Measurements from ENCODE around the gene PARP6. TPM values are rescaled to one million over a fixed set of nuclear protein-coding genes. Genes with fewer than 3 reads are reported as not detected.
A peak's percentile ranks its signal among the peaks of the same experiment; 100 is the strongest.

Gene PARP6
- total RNA-seq, 1 donor from 2014 or later = 103 TPM

- peak; percentile 98 for DNase-seq (ENCODE audit: low spot score)
These were observed 41.1 kb downstream of the PARP6 start, which contains the start of gene PKM for GRCh38 chr15:72231066-72231832. PKM (minus strand) TSS chr15:72231190; CDS start chr15:72219097, 12,093 bp downstream.

- DNase-seq (ENCODE audit: low spot score) = peak; percentile 96
These were observed 41.9 kb downstream of the PARP6 start for GRCh38 chr15:72230197-72231065.

GRCh38 chr15:72229947-72230196 lies 42.5 kb downstream of the PARP6 start:
- no peak for DNase-seq (ENCODE audit: low spot score)

- DNase-seq (ENCODE audit: low spot score) = peak; percentile 50
These were observed 43.0 kb downstream of the PARP6 start for GRCh38 chr15:72229076-72229946.

GRCh38 chr15:72227720-72228119 lies 44.6 kb downstream of the PARP6 start:
- no peak for DNase-seq (ENCODE audit: low spot score)

GRCh38 chr15:72227192-72227586 lies 45.2 kb downstream of the PARP6 start:
- DNase-seq (ENCODE audit: low spot score) = no peak

GRCh38 chr15:72223278-72223677 lies 49.1 kb downstream of the PARP6 start:
- DNase-seq (ENCODE audit: low spot score) = no peak

- DNase-seq (ENCODE audit: low spot score) = peak; percentile 77
These were observed 50.0 kb downstream of the PARP6 start for GRCh38 chr15:72222393-72222792.

GRCh38 chr15:72220687-72221086 lies 51.7 kb downstream of the PARP6 start:
- DNase-seq (ENCODE audit: low spot score) = no peak

- DNase-seq (ENCODE audit: low spot score) = no peak
These were observed 55.1 kb downstream of the PARP6 start for GRCh38 chr15:72217216-72217615.

- DNase-seq (ENCODE audit: low spot score) = no peak
These were observed 56.3 kb downstream of the PARP6 start for GRCh38 chr15:72216079-72216478.

GRCh38 chr15:72207558-72208085 lies 64.7 kb downstream of the PARP6 start:
- DNase-seq (ENCODE audit: low spot score) = no peak

- no peak for DNase-seq (ENCODE audit: low spot score)
These were observed 65.7 kb downstream of the PARP6 start for GRCh38 chr15:72206677-72207000.

- no peak for DNase-seq (ENCODE audit: low spot score)
These were observed 66.3 kb downstream of the PARP6 start for GRCh38 chr15:72205896-72206676.

GRCh38 chr15:72205273-72205672 lies 67.1 kb downstream of the PARP6 start:
- no peak for DNase-seq (ENCODE audit: low spot score)

- DNase-seq (ENCODE audit: low spot score) = peak; percentile 84
These were observed 68.9 kb downstream of the PARP6 start for GRCh38 chr15:72203507-72203837.

GRCh38 chr15:72202801-72203506 lies 69.4 kb downstream of the PARP6 start:
- no peak for DNase-seq (ENCODE audit: low spot score)

GRCh38 chr15:72202302-72202701 lies 70.1 kb downstream of the PARP6 start:
- no peak for DNase-seq (ENCODE audit: low spot score)

- no peak for DNase-seq (ENCODE audit: low spot score)
These were observed 70.9 kb downstream of the PARP6 start for GRCh38 chr15:72201391-72201921.
